ENCODE results near the gene HDAC4. TPM values are rescaled to one million over a fixed set of nuclear protein-coding genes. Genes with fewer than 3 reads are reported as not detected.

Gene HDAC4
- total and polyA plus RNA-seq, 9 donors = 7.0 to 74.0 (median 46.3) TPM

GRCh38 chr2:239085201-239085992 is 315.4 kb downstream of the HDAC4 start:
- no peak for DNase-seq
- H3K4me1 ChIP-seq (ENCODE audit: insufficient read depth) = no peaks in the 10 kb centered on the region
- no peaks in the 10 kb centered on the region for H3K27me3 ChIP-seq
- H3K36me3 ChIP-seq = no peaks in the 10 kb centered on the region
- no peak overlapping the region for H3K4me3 ChIP-seq
- intact Hi-C loops (cut with DNase I) = no loop called here
- no peaks in the 10 kb centered on the region for H3K9me3 ChIP-seq
- no peak overlapping the region for H3K27ac ChIP-seq
- WGBS, 3 donors = 84 to 87% (median 84%) methylated on average over 29 of the region's 29 CpGs
- no peak for TF ChIP-seq EP300 (IDR thresholded peaks at IDR 0.05)
- TF ChIP-seq, protein P1, sequence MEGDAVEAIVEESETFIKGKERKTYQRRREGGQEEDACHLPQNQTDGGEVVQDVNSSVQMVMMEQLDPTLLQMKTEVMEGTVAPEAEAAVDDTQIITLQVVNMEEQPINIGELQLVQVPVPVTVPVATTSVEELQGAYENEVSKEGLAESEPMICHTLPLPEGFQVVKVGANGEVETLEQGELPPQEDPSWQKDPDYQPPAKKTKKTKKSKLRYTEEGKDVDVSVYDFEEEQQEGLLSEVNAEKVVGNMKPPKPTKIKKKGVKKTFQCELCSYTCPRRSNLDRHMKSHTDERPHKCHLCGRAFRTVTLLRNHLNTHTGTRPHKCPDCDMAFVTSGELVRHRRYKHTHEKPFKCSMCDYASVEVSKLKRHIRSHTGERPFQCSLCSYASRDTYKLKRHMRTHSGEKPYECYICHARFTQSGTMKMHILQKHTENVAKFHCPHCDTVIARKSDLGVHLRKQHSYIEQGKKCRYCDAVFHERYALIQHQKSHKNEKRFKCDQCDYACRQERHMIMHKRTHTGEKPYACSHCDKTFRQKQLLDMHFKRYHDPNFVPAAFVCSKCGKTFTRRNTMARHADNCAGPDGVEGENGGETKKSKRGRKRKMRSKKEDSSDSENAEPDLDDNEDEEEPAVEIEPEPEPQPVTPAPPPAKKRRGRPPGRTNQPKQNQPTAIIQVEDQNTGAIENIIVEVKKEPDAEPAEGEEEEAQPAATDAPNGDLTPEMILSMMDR (IDR thresholded peaks at IDR 0.05) = no peak
- no peak for TF ChIP-seq POLR2A (IDR thresholded peaks at IDR 0.05)

DNA sequence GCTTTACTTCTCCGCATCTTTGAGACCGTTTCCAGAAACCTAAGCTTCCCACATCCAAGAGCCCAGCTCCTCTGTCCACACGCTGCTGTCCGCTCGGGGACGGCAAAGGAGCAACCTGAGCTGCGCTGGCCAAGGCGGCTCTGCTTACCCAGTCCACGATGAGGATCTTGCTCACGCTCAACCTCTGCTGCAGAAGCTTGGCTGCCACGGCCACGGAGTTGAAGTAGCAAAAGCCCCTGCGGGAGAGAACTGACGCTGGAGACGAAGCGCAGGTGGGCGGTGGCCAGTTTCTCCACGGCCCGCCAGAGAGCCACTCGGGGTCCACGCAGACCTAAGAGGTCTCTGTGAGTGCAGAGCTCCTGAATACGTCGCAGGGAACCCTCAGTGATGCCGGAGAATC is 316.8 kb downstream of the HDAC4 start:
- intact Hi-C loops (cut with DNase I) = no loop called here
- no peak overlapping the region for H3K4me3 ChIP-seq
- no peak for DNase-seq
- H3K27me3 ChIP-seq = no peaks in the 10 kb centered on the region
- TF ChIP-seq EP300 (IDR thresholded peaks at IDR 0.05) = no peak
- no peak for TF ChIP-seq POLR2A (IDR thresholded peaks at IDR 0.05)
- TF ChIP-seq, protein P1 (IDR thresholded peaks at IDR 0.05) = no peak
- WGBS, 3 donors = 94% methylated on average over 24 of the region's 24 CpGs
- no peaks in the 10 kb centered on the region for H3K4me1 ChIP-seq (ENCODE audit: insufficient read depth)
- H3K27ac ChIP-seq = no peak overlapping the region
- H3K36me3 ChIP-seq = no peaks in the 10 kb centered on the region
- no peaks in the 10 kb centered on the region for H3K9me3 ChIP-seq

DNA sequence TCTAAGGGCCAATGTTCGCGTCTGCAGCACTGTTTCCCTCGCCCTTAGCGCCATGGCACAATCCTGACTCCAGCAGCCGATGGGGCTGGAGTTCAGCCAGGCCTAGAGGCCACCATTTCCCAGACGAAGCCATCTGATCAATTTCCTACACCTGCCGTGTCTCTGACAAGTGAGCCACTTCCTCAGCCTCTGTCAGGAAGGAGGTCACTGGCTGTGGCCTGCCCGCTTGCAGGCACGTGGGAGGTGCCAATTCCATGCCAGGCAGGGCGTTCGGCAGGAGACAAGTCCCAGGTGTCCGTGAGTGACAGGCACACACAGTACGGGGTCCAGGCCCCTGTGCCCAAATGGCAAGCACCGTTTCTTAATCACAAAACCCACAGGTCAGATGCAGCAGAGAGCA is 318.4 kb downstream of the HDAC4 start:
- intact Hi-C loops (cut with DNase I) = no loop called here
- WGBS, 3 donors = 80 to 90% (median 83%) methylated on average over 14 of the region's 14 CpGs
- H3K27me3 ChIP-seq = no peaks in the 10 kb centered on the region
- H3K36me3 ChIP-seq = no peaks in the 10 kb centered on the region
- TF ChIP-seq EP300 (IDR thresholded peaks at IDR 0.05) (no peak), POLR2A (IDR thresholded peaks at IDR 0.05) (no peak)
- TF ChIP-seq, protein P1 (IDR thresholded peaks at IDR 0.05) = no peak
- H3K9me3 ChIP-seq = no peaks in the 10 kb centered on the region
- H3K4me1 ChIP-seq (ENCODE audit: insufficient read depth) = no peaks in the 10 kb centered on the region
- H3K27ac ChIP-seq = no peak overlapping the region
- H3K4me3 ChIP-seq = no peak overlapping the region
- no peak for DNase-seq

DNA sequence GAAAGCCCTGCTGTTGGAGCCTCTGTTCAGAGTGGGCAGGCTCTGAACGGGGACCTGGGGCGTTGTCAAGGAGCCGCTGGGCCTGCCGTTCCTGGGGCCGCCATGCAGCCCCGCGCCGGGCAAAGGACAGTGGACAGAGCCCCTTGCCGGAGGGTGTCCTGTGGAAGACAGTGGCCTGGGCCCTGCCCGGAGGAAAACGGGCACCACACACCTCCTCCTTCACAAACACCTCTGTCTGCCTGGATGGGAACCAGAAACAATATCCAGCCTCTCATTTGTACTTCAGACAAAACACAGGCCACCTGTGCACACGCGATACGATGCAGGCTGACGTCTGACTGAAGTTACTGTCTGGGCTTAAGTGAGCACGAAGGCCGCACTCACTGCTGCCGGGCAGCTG is 319.2 kb downstream of the HDAC4 start:
- Histone ChIP-seq H3K4me1 (ENCODE audit: insufficient read depth) (no peaks in the 10 kb centered on the region), H3K36me3 (no peaks in the 10 kb centered on the region), H3K27ac (no peak overlapping the region), H3K9me3 (no peaks in the 10 kb centered on the region), H3K4me3 (no peak overlapping the region), H3K27me3 (no peaks in the 10 kb centered on the region)
- intact Hi-C loops (cut with DNase I) = no loop called here
- DNase-seq = no peak
- WGBS, 3 donors = 78 to 80% (median 79%) methylated on average over 18 of the region's 18 CpGs
- no peak for TF ChIP-seq EP300 (IDR thresholded peaks at IDR 0.05)
- no peak for TF ChIP-seq POLR2A (IDR thresholded peaks at IDR 0.05)
- TF ChIP-seq, protein P1 (IDR thresholded peaks at IDR 0.05) = no peak
